Esophagus (tissue), 2 donors: Measurements from ENCODE around the gene HLA-DQA1. TPM values are rescaled to one million over a fixed set of nuclear protein-coding genes. Genes with fewer than 3 reads are reported as not detected.

ENCODE experiments used
- H3K27ac ChIP-seq, 2 donors: one replicate each; pipeline ENCODE4 v1.5.1; 2013; ENCODE audit warnings: low read depth in 2 of 2, mild to moderate bottlenecking in 2 of 2, inconsistent platforms in 1 of 2, low read length in 1 of 2, moderate library complexity in 1 of 2
- H3K27me3 ChIP-seq, 2 donors: one replicate each; pipeline ENCODE4 v1.6.1; 2013; ENCODE audit warnings: low read length in 2 of 2, control low read depth in 1 of 2, mild to moderate bottlenecking in 1 of 2; ENCODE audit not compliant: insufficient read depth in 2 of 2, control insufficient read depth in 1 of 2
- H3K36me3 ChIP-seq, 2 donors: one replicate each; pipeline ENCODE4 v1.6.1; 2013; ENCODE audit warnings: low read length in 1 of 2; ENCODE audit not compliant: control insufficient read depth in 2 of 2, insufficient read depth in 2 of 2
- H3K4me1 ChIP-seq, 2 donors: one replicate each; pipeline ENCODE4 v1.6.1; 2013; ENCODE audit warnings: low read length in 1 of 2; ENCODE audit not compliant: control insufficient read depth in 2 of 2, insufficient read depth in 2 of 2
- H3K4me3 ChIP-seq, 2 donors: one replicate each; pipeline ENCODE4 v1.5.1; 2013; ENCODE audit warnings: low read length in 2 of 2, mild to moderate bottlenecking in 2 of 2, low read depth in 1 of 2, moderate library complexity in 1 of 2
- H3K9me3 ChIP-seq, 2 donors: one replicate each; pipeline ENCODE4 v1.6.1; 2013; ENCODE audit warnings: mild to moderate bottlenecking in 2 of 2, low read depth in 1 of 2, low read length in 1 of 2, moderate library complexity in 1 of 2; ENCODE audit not compliant: control insufficient read depth in 2 of 2, insufficient read depth in 1 of 2
- WGBS, 2 donors: extraction: QIAGEN DNeasy Blood & Tissue Kit; methylation state at CpG; one replicate each; pipeline ENCODE4 v1.1.7; 2013; 5-methylcytosine and 5-hydroxymethylcytosine counted together
- polyA plus RNA-seq, 2 donors: library from polyadenylated mRNA; stranded (reverse); fragments of 200-250 nt; gene quantifications; one replicate each; pipeline ENCODE4 v1.2.3, GENCODE V29; 2013
- donor health status: healthy with polysubstance abuse.
- donor health status: Bipolar disorder and iron deficiency.

The HLA-DQA1 gene
- polyA plus RNA-seq, 2 donors: 2.8 to 42.9 TPM

GRCh38 chr6:32685603-32686002 lies 48.4 kb downstream of the HLA-DQA1 start:
- no peaks in the 10 kb centered on the region for H3K36me3 ChIP-seq
- 35 to 45% methylated on average over 1 of the region's 1 CpG for WGBS, 2 donors
- H3K9me3 ChIP-seq: no peaks in the 10 kb centered on the region

DNA sequence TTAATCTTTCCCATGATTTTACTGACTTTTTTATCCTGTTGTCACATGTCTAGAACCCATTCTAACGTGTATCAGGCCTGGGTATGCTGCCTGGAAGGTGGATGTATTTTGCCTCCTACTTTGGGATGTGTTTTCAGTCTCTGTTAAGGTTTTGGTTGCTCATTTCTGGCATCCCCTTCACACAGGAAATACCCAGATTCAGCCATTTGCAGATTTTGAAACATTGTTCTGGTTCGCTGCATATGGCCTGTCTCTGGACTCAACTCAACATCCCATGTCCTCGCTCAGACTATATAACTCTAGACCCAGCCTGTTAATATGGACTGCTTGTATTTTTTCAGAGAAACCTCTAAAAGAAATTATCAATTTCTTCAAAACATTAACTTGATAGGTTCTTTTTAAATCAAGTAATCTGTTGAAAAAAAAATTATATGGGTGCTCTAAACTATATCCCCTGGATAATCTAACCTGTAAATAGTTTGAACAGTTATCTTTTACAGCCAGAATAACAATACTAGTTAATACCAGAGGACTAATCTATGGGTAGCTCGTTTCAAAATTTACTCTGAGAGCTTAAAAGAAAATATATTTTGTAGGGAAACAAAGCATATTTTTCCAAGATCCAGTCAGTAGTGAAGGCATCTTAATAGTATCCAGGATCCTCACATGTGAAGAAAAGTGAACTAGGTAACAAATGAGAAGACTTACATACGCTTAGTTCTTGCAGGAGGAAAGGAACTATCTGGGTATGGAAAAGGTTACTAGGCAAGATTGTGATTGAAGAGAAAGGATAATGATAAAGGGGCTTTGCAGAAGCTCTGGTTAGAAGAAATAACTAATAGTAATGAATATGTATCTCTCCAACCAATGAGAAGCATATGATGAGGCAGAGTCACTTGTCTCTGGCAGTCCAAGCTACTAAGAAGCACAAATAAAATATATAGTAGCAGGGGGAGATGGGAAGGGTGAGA lies 52.6 kb downstream of the HLA-DQA1 start:
- Histone ChIP-seq H3K27ac (no peak overlapping the region), H3K9me3 (no peaks in the 10 kb centered on the region), H3K36me3 (no peaks in the 10 kb centered on the region), H3K4me1 (no peaks in the 10 kb centered on the region), H3K27me3 (no peaks in the 10 kb centered on the region), H3K4me3 (no peak overlapping the region)
- WGBS, 2 donors: 66 to 72% methylated on average over 5 of the region's 5 CpGs

More at GRCh38 chr6:32685603-32686002, 48.4 kb downstream of the HLA-DQA1 start:
- H3K27me3 ChIP-seq: peaks cover 0 to 2% of the 10 kb centered on the region in 2 donors
- H3K4me1 ChIP-seq: no peaks in the 10 kb centered on the region
- H3K4me3 ChIP-seq: no peak overlapping the region
- no peak overlapping the region for H3K27ac ChIP-seq

- Histone ChIP-seq H3K27me3 (no peaks in the 10 kb centered on the region), H3K4me1 (no peaks in the 10 kb centered on the region), H3K4me3 (no peak overlapping the region), H3K27ac (no peak overlapping the region), H3K9me3 (no peaks in the 10 kb centered on the region), H3K36me3 (no peaks in the 10 kb centered on the region)
- WGBS, 2 donors: 0 to 5% methylated on average over 1 of the region's 1 CpG
Observed at GRCh38 chr6:32692019-32692418, 54.8 kb downstream of the HLA-DQA1 start.

Other genes with a start within 250 kb of the HLA-DQA1 start
- gene BTNL2, start 230.2 kb upstream of the HLA-DQA1 start, polyA plus RNA-seq: not detected
- 100 to 1,000 TPM in 1 of 2 donors, 10 to 100 TPM in 1; 25.7 to 132 TPM for gene HLA-DRA, start 197.5 kb upstream of the HLA-DQA1 start, polyA plus RNA-seq
- gene HLA-DRB5, start 107.1 kb upstream of the HLA-DQA1 start, polyA plus RNA-seq: under 1 TPM; 0.08 to 0.34 TPM
- gene HLA-DRB1, start 47.6 kb upstream of the HLA-DQA1 start, polyA plus RNA-seq: 10 to 100 TPM in 1 of 2 donors, 1 to 10 TPM in 1; 7.7 to 40.3 TPM
- 10 to 100 TPM; 16.5 to 53.2 TPM for gene HLA-DQB1, start 29.3 kb downstream of the HLA-DQA1 start, polyA plus RNA-seq
- under 1 TPM in 1 of 2 donors, not detected in 1; 0.24 TPM for gene HLA-DQA2, start 104.0 kb downstream of the HLA-DQA1 start, polyA plus RNA-seq
- gene HLA-DQB2, start 126.1 kb downstream of the HLA-DQA1 start, polyA plus RNA-seq: 10 to 100 TPM in 1 of 2 donors, under 1 TPM in 1; 0.51 to 11.9 TPM
- gene HLA-DOB, start 179.6 kb downstream of the HLA-DQA1 start, polyA plus RNA-seq: 1 to 10 TPM in 1 of 2 donors, under 1 TPM in 1; 0.75 to 1.9 TPM
- gene TAP2, start 201.3 kb downstream of the HLA-DQA1 start, polyA plus RNA-seq: 10 to 100 TPM; 19.3 to 40.5 TPM
- 10 to 100 TPM; 63.1 to 66.9 TPM for gene PSMB8, start 206.6 kb downstream of the HLA-DQA1 start, polyA plus RNA-seq
- gene TAP1, start 216.3 kb downstream of the HLA-DQA1 start, polyA plus RNA-seq: 10 to 100 TPM; 29.3 to 34.2 TPM
- gene PSMB9, start 216.8 kb downstream of the HLA-DQA1 start, polyA plus RNA-seq: 10 to 100 TPM; 14.5 to 25.5 TPM